GM21390 (cell line): Measurements from ENCODE around the gene ERG.

ENCODE experiments used
- ATAC-seq: cut with Tn5 transposase; IDR thresholded peaks from one replicate; pipeline ENCODE4 v1.9.1; 2021; ENCODE audit not compliant: unreplicated experiment

The ERG gene, protein sequence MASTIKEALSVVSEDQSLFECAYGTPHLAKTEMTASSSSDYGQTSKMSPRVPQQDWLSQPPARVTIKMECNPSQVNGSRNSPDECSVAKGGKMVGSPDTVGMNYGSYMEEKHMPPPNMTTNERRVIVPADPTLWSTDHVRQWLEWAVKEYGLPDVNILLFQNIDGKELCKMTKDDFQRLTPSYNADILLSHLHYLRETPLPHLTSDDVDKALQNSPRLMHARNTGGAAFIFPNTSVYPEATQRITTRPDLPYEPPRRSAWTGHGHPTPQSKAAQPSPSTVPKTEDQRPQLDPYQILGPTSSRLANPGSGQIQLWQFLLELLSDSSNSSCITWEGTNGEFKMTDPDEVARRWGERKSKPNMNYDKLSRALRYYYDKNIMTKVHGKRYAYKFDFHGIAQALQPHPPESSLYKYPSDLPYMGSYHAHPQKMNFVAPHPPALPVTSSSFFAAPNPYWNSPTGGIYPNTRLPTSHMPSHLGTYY

DNA sequence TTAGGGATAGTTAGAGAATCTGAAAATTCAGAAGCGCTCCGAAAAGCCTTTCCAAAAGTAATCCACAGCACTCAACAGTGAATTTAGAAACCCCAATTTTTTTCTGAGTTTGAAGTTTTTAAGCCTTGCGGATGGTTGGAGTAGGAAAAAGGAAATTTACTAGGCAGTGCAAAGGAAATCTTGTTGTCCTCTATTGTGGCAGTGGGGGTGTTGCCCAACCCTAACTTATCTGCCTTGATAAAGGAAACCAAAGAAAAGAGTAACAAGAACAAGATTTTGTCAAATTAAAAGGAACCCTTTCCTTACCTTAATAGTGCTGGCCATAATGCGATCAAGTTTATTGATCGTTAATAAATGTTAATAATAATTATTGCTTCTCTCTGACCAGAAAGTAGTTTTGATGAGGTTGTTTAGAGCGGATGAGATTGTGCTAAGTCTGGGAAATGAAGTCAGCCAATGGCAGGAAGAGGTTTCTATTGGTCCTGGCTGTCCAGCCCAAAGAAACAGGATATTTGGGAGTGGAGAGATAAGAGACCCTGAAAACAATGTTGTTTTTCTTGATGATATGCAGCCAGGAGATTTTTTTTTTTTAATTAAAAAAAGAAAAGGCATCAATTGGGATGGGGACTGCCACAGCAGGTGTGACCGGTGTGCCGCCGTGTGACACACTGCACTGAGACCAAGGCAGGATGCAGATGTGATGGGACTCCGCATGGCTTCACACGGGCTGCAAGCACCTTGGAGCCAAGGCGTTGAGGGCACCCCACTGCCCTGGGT is at the start of gene ERG:
ERG (minus strand) TSS at position 421 of the 777 bp plus-strand sequence; CDS start at position 324, 97 bp downstream.
- no peak for ATAC-seq

DNA sequence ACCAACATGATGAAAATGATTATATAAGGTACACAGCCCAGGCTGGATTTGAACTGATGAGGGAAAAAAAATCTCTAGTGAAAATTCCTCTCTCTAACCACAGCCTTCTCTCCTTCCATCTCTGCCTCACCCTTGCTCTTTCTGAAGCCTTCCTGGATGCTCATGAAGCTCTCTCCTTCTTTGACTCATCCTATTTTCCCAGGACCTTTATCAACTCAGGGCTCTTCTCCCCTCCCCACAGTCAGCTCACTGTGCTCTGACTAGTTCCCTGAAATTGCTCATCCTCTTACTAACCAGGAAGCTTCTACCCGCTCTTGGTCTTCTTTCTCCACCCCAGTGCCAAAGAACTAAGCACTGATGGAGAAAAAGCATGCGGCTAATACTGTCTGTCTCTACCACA is 46.4 kb upstream of the ERG start:
- no peak for ATAC-seq

DNA sequence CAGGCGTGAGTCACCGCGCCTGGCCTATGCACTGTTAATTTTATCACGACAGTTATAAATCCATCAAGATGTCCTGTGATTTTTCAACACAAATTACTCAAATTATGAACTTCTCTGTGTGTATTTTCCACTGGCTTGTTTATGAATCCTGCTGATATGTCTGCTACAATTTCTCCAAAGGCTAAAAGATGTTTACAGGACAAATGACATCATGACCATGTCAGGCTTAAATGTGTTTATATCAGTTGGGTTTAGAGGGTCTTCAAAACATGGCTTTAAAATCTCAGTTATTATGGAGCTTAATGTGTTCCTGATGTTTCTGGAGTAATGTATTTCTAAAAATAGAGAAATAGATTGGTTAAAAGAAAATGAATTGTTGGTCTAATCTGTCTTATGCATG is 44.0 kb upstream of the ERG start:
- ATAC-seq, result no peak

DNA sequence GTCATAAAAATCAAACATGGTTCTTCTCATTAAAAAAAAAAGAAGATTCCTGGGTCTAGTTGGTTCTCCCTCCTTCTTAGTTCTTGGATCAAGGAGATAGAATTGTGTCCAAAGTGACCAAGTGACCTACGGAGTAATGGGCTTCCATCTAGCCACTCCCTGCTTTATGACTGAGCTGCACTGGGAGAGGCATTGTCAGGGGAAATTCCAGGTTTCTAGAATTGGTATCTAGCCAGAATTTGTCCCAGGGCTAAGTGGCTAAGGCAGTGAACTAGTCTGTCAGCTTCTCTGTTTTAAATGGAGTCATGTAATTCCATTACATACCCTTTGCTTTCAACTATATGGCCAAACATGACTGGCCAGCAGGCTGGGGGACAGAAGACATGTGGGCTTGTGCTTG is 40.1 kb upstream of the ERG start:
- ATAC-seq, result no peak

DNA sequence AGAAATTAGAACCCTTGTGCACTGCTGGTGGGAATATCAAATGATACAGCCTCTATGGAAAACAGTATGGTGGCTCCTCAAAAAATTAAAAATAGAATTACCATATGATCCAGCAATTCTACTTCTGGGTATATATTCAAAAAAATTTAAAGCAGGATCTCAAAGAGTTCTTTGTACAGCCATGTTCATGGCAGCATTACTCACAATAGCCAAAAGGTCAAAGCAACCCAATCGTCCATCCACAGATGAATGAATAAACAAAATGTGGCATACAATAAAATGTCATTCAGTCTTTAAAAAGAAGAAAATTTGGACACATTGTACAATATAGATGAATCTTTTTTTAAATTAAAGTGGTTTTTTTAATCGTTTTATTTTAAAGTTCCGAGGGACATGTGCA is 36.3 kb upstream of the ERG start:
- no peak for ATAC-seq

DNA sequence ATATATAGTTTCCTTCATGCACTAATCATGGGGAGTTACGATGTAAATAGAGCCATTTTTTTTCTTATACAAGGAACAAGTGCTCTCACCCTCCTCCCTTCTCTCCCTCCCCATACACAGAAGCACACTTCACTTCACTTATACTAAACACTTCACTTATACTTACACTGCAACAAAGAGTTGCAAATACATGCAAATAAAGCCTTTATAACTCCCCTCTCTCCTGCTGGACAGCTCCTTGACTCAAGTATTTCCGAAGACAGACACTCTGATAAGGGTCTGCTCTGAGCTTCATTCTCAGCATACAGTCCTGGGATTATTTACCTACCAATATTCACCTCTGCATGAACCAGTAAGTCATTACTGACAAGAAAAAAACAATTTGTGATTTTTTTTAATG is 35.6 kb upstream of the ERG start:
- no peak for ATAC-seq

DNA sequence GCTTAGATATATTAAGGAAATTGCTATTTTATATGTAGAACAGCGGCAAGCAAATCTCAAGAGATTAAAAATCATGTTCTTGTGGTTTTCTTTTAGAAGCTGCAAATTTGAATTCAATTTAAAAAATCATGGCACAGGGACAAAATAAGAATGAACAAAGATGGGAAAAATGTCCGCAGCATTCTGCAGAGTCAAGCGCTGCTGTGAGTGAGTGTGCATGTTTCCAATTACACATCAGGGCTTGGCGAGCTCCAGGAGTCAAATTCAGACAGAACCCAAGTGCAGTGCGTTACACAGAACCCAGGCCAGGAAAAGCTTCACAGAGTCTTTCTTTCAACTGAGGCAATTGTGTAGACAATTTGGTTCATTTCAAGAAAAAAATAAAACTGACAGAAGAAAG is 33.3 kb upstream of the ERG start:
- ATAC-seq, result no peak

DNA sequence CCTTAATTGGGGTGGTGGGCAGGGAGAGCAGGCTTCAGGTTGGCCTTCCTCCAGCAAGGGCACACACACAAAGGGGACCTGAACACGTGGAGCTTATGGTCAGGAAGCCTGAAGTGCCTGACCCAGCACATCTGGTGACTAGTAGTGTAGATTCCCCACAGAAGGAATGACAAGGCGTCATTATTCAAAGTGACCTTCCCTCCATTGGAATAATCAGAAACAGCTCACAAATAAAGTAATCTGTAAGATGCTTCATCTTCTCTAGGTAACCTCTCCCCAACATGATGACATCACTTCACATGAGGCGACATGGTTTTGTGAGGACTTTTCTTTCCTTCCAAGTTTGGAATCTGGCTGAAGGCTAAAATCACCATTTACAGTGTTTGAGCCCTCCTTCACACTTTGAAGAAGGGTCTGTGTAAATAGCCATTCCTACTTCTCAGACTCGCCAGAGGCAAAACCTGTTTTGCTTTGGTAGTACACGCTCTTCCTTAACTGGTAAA is 32.8 kb upstream of the ERG start:
- no peak for ATAC-seq

DNA sequence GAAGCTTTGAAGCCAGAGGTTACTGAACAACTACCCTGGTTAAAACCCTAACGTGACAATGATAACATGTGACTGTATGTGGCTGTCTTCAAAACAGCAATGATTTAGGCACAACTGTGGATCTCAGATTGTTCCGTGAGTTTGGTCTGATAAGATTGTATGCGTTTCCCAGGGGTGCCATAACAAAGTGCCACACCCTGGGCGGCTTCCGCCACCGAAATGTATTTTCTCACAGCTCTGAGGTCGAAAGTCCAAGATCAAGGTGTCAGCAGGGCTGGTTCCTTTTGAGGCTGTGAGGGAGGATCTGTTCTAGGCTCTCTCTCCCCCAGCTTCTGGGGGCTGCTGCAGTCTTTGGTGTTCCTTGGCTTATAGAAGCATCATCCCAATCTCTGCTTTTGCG is 29.5 kb upstream of the ERG start:
- no peak for ATAC-seq

DNA sequence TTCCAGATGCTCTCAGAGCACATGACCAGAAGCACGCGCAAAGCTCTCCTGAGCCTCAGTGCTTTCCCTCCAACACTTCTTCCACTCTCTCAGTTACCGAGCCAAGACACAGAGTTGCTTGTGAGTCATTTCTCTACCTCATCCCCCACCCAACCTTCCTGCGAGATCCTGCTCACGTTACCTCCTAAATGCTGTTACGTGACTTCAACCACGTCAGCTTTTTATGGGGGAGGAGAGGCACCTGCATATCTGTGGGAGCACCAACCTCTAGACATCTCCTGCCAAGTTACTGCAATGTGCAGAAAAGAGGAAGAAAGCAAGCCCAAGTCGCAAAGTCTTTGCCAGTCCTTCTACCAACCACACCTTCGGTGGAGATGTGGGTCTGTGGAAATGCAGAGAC is 27.2 kb upstream of the ERG start:
- no peak for ATAC-seq

DNA sequence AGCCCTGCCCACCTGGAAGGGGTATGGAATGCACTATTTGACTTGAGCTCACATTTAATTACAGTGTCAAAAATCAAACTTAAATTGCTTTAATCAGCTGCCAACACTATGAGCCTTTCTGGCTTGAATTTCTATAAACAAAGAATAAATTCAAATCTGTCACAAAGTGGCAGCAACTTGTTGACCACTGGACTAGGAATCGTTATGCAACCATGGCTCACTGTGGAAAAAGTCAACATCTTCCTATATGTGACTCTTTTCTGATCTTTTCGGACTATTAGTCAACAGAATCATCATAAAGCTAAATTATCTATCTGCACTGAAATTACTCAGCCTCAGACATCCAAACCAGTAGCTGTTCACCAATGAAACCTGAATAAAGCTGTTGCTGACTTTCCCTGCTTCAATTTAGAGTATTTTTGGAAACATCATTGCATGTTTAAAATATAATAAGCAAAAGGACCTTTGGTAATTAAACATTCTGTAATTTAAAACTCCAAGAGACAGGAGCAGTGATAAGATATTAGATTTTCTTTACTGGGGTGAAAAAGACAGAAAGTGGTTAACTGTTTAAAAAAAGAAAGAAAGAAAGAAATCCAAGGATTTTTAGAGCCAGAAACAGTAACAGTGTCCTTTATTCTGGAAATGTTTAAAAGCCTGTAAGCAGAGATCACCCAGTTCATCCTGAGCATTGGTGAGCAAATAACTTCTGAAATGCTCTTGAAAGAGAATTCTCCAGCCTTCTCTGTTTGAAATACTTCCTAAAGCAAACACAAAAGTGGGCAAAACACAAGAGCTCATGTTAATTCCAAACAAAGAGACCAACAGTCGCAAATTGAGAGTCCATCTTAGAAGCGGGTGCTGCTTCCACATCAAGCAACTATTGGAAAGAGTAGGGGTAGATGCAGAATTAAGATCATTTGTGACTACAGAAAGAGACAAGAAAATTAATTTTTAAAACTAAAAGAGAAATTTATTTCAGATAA is 26.2 kb upstream of the ERG start:
- no peak for ATAC-seq

DNA sequence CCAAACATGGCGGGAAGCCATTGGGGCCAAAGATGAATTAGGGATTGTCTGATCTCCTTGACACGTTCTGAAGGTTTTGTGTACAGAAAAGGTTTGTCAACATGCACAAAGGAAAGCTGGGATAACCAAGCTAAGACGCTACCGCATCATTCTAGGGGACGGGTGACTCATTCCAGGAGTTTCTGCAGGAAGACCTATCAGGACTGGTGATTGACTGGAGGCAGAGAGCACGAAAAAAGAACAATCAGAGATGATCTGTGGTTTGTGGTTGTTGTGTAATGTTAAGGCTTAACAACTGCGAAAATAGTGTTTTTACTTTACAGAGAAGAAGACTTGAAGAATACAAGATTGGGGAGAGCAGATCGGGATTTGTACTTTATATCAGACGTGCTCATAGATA is 22.2 kb upstream of the ERG start:
- ATAC-seq, result no peak

DNA sequence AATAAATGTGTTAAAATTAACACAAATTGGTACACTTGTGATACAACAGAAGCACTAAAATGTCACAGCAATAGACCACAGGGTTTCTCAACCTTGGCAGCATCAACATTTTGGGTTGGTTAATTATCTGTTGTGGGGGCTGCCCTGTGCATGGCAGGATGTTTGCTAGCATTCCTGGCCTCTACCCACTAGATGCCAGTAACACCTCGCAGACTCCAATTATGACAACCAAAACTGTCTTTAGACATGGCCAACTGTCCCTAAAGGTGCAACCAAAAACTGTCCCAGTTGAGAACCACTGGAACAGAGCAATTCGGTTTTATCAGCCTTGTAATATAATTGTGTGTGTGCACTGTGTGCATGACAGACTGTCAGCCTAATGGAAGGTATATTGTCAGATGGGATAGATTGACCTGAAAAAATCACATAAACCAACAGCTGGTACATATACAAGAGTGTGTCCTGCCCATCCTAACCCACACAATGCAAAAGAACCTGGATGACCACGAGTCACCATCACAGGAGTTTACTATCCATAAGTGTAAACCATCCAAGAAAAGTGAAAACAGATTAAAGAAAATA is 13.5 kb upstream of the ERG start:
- no peak for ATAC-seq

DNA sequence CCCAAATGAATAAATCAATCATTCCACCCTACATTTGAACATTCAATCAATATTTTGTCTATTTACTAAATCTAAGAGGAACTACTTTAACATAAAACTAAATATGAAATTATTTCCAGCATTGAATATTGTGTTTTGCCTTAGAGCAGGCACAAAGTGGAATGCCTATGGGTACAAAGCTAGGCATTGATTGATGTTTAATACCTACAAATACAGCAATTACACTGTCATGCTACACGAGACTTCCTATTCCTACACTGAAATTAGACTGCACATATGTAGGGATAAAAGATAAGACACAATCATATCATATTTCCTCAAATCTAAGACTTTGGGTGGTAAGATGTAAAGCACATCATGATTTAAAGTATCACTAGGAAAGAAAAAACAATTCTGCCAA is 12.9 kb upstream of the ERG start:
- ATAC-seq, result no peak

DNA sequence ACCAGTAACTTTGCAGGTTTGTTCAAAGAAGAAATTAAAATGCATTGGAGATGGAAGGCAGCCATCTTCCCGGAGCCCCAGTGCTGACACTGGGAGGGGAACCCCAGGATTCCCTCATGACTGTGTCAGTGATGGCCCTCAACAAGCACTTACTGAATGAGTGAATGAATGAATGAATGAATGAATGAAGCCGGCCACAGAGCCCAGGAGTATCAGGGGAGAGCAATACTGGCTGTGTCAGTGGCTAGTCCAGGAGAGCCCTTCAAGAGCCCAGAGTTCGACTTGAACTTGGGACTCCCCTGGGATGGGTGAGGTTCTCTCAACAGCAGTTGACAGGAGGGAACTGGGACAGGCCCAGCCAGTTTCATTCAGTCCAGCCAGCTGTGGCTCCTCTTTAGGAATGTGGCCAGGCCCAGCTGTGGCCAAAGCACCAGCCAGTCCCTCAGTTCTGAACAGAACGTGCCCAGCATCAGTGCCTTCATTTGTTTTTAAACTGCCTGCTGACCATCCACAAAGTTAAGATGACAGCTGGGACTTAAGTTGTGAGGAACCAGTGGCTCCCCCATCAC is 9.2 kb upstream of the ERG start:
- no peak for ATAC-seq

DNA sequence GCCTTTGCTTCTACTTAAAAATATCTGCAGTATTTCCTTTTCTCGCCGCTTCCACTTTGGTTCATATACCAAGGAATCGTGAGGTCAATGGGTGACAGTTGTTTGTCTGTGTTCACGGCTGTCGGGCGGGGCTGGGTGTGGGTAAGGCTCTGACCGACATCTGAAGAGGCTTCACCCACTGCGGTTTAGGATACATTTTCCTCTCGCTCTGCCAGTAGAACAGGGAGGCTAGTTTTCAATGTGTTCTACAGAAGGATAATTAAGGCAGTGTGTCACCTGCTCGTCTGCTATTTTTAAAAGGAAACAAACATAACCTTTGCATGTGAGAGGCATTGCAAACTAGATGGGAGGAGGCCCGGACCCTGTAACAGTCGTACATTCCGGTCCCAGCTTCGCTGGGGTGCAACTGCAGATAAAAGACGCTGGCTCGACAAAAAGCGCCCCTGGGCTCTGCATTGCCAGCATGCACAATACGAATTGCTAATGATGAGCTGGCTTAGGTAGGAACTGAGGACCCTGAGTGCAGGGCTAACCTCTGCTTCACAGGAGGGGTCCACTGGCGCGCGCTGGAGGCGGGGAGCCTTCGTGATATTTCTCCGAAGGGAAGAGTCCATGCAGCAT is 8.5 kb upstream of the ERG start:
- ATAC-seq, result no peak

DNA sequence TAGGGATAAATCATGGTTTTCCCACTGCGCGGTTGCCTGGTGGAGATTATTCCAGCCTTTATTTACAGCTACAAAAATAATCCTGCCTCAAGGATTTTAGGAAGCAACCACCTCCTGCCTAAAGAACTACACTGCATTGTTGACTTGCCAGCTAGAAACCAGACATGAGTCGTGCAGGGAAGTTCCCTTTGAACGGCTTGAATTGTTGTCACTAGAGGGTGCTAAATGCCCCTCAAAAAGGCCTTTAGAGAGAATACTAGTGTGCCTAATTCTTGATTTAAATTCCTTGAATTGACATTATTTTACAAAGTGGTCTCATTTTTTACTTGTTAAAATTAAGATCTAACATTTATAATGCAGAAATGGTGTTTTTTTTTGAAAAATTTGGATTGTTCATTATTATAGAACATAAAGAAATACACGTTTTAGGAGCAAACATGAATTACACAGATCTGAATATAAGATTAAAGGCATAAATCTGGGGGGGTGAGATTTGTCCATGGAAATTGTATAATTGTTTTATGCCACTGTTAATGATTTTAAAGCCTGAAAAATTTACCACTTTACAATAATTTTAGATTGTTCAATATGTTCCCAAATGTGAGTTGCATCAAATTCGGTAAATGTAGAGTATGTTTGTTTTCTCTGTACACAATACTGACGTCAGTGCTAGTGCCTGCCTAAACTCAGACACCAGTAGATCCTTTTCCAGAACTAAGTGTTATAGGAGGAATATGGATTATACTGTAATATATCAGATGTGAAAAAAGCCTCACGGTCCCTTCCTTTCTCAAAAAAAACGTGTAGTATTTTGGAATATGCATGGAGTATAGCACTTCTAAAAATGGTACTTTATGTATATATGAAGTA is 7.6 kb upstream of the ERG start:
- no peak for ATAC-seq

DNA sequence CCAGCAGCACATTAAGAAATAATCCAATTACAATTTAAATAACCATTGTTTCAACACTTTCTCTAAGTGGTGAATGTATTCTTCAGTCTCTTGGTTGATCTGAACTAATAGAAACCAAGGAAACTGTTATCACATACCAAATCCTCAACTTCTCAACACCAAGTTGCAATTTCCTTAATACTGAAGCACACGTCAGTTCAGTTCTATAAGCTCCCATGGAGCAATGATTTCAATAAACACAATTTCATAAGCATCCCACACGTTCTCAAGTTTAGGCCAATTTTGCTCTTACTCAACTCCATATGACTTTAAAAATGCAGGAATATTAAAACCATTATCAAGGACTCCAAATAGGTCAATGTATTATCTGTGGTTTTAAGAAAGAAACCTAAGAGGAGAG is 5.8 kb upstream of the ERG start:
- ATAC-seq, result no peak

DNA sequence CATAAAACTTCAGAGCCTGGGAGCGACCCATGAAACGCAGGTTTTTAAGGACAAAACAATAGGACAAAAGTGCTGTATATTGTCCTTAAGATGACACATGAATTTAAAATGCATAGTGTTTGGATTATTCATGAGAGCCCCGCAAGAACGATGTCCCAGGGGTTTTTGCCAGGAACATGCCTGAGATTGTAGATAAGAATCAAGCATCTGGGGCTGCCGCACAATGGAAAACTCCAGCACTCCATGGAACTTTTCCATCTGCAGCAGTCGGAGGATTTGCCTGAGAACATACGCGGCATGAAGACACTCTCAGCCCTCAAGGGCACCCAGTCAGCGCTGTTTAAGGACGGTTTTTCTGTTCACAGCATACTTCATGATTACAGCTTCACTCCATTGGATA is 5.3 kb upstream of the ERG start:
- ATAC-seq, result no peak
